Testis (tissue), 2 donors: Measurements from ENCODE around the gene SPOCK2.

Experiments
- CTCF ChIP-seq, 3 experiments: fragments of 450-650 bp in 2 of 3; fragments of 200-600 bp in 1 of 3; sonication (generic) in 1 of 3; IDR thresholded peaks; one replicate each; pipeline ENCODE4 v1.5.1; 2016 to 2019; ENCODE audit warnings: antibody characterized with exemption in 3 of 3, mild to moderate bottlenecking in 2 of 3, moderate library complexity in 1 of 3
- POLR2A ChIP-seq: fragments of 450-650 bp; IDR thresholded peaks from one replicate; pipeline ENCODE4 v1.6.1; 2017; ENCODE audit warnings: antibody characterized with exemption, mild to moderate bottlenecking, moderate library complexity

- no peak for TF ChIP-seq CTCF (IDR thresholded peaks at IDR 0.05)
- no peak for TF ChIP-seq POLR2A
Measured at GRCh38 chr10:72030762-72031543, 57.4 kb downstream of the SPOCK2 start.
